ENCODE results near the gene SUMF1.

DNA sequence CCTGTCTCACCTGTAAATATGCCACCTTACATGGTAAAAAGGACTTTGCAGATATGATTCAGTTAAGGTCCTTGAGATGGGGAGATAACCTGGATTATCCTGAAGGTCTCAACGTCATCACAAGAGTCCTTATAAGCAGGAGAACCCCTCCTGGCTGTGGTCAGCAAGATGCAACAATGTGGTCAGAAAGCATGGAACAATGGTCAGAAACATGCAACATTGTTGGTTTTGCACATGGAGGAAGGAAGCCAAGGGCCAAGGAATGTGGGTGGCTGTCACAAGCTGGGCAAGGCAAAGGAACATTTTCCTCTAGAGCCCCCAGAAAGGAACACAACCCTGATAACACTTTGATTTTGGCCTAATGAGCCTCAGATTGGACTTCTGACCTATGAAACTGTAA is 9.4 kb upstream of the SUMF1 start:
- TF ChIP-seq RCOR1 (IDR thresholded peaks at IDR 0.05; ENCODE audit: insufficient replicate concordance, low read length) (no peak), RAD21 (IDR thresholded peaks at IDR 0.05; ENCODE audit: low read length) (no peak), BHLHE40 (IDR thresholded peaks at IDR 0.05; ENCODE audit: low read depth, low read length) (no peak), NFE2L2 (IDR thresholded peaks at IDR 0.05; ENCODE audit: low read depth, low read length) (no peak), POLR2A (IDR thresholded peaks at IDR 0.05; ENCODE audit: low read depth, low read length) (no peak), MXI1 (IDR thresholded peaks at IDR 0.05; ENCODE audit: borderline replicate concordance, low read depth, low read length) (no peak), MAZ (IDR thresholded peaks at IDR 0.05; ENCODE audit: borderline replicate concordance, low read depth, low read length) (no peak)
- TF ChIP-seq, protein P1, sequence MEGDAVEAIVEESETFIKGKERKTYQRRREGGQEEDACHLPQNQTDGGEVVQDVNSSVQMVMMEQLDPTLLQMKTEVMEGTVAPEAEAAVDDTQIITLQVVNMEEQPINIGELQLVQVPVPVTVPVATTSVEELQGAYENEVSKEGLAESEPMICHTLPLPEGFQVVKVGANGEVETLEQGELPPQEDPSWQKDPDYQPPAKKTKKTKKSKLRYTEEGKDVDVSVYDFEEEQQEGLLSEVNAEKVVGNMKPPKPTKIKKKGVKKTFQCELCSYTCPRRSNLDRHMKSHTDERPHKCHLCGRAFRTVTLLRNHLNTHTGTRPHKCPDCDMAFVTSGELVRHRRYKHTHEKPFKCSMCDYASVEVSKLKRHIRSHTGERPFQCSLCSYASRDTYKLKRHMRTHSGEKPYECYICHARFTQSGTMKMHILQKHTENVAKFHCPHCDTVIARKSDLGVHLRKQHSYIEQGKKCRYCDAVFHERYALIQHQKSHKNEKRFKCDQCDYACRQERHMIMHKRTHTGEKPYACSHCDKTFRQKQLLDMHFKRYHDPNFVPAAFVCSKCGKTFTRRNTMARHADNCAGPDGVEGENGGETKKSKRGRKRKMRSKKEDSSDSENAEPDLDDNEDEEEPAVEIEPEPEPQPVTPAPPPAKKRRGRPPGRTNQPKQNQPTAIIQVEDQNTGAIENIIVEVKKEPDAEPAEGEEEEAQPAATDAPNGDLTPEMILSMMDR (conservative IDR thresholded peaks at IDR 0.05; ENCODE audit: low read depth, low read length) = no peak
